ENCODE results near the gene DSCAML1. TPM values are rescaled to one million over a fixed set of nuclear protein-coding genes. Genes with fewer than 3 reads are reported as not detected.

The DSCAML1 gene
- total RNA-seq, 1 experiment from 2014 or later: not detected

DNA sequence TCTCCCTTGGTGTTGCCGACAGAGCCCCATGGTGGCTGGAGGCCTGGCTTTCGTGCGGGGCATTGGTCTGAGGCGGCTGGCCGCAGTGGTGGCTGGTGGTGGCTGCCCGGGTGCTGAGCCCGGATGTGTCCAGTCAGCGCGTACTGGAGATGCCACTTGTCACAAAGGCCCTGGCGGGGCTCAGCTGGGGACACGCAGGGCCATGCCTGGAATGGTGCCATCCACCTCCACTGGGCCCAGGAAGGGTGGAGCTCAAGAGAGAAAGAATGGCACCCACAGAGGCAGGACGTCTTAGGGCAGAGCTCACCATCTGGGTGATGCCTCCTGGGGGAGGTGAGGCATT lies 376.9 kb downstream of the DSCAML1 start:
- POLR2A ChIA-PET: no interaction called here
- H3K9me2 ChIP-seq (ENCODE audit: insufficient read depth): no peaks in the 10 kb centered on the region
- no peak overlapping the region for H3K9ac ChIP-seq (ENCODE audit: low read length)
- no peaks in the 10 kb centered on the region for H3K79me2 ChIP-seq (ENCODE audit: insufficient read depth, low read length)
- intact Hi-C loops (cut with micrococcal nuclease): loop anchor here (10.0 kb wide), 1 partner anchor 525 kb away; no protein-coding TSS in a partner anchor
- no peak overlapping the region for H2AFZ ChIP-seq (ENCODE audit: low read depth, low read length, poor library complexity, severe bottlenecking)
- DNase-seq (ENCODE audit: low read depth, low spot score): no peak
- H3K9me3 ChIP-seq (ENCODE audit: control insufficient read depth in 1 of 2, insufficient read depth in 1 of 2, low read depth in 1 of 2, low read length in 2 of 2): no peaks in the 10 kb centered on the region
- H3K4me3 ChIP-seq (replicated peaks in 1 of 2; ENCODE audit: low read depth in 1 of 2, low read length in 2 of 2): no peak overlapping the region
- H3K4me2 ChIP-seq (ENCODE audit: low read length): no peak overlapping the region
- no peak for ATAC-seq
- H3K36me3 ChIP-seq (ENCODE audit: control insufficient read depth in 1 of 2, insufficient read depth in 2 of 2, low read length in 2 of 2): no peaks in the 10 kb centered on the region
- no peaks in the 10 kb centered on the region for H3K4me1 ChIP-seq (ENCODE audit: control insufficient read depth in 1 of 2, insufficient read depth in 2 of 2, low read length in 2 of 2)
- TF ChIP-seq POLR2AphosphoS5 (IDR thresholded peaks at IDR 0.05; ENCODE audit: low read depth, low read length): no peak
- TF ChIP-seq CBX3 (IDR thresholded peaks at IDR 0.05; ENCODE audit: low read depth): no peak
- TF ChIP-seq, protein P1, sequence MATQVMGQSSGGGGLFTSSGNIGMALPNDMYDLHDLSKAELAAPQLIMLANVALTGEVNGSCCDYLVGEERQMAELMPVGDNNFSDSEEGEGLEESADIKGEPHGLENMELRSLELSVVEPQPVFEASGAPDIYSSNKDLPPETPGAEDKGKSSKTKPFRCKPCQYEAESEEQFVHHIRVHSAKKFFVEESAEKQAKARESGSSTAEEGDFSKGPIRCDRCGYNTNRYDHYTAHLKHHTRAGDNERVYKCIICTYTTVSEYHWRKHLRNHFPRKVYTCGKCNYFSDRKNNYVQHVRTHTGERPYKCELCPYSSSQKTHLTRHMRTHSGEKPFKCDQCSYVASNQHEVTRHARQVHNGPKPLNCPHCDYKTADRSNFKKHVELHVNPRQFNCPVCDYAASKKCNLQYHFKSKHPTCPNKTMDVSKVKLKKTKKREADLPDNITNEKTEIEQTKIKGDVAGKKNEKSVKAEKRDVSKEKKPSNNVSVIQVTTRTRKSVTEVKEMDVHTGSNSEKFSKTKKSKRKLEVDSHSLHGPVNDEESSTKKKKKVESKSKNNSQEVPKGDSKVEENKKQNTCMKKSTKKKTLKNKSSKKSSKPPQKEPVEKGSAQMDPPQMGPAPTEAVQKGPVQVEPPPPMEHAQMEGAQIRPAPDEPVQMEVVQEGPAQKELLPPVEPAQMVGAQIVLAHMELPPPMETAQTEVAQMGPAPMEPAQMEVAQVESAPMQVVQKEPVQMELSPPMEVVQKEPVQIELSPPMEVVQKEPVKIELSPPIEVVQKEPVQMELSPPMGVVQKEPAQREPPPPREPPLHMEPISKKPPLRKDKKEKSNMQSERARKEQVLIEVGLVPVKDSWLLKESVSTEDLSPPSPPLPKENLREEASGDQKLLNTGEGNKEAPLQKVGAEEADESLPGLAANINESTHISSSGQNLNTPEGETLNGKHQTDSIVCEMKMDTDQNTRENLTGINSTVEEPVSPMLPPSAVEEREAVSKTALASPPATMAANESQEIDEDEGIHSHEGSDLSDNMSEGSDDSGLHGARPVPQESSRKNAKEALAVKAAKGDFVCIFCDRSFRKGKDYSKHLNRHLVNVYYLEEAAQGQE (IDR thresholded peaks at IDR 0.05; ENCODE audit: low read depth): no peak
- TF ChIP-seq, protein P2, sequence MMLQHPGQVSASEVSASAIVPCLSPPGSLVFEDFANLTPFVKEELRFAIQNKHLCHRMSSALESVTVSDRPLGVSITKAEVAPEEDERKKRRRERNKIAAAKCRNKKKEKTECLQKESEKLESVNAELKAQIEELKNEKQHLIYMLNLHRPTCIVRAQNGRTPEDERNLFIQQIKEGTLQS (IDR thresholded peaks at IDR 0.05): no peak
- no peak for TF ChIP-seq JUND (IDR thresholded peaks at IDR 0.05)
- no peak for TF ChIP-seq CEBPB (IDR thresholded peaks at IDR 0.05; ENCODE audit: low read depth)
- no peak for TF ChIP-seq ZBTB33 (IDR thresholded peaks at IDR 0.05; ENCODE audit: extremely low read depth, insufficient replicate concordance, low read length)
- no peak for TF ChIP-seq MAX (IDR thresholded peaks at IDR 0.05)
- TF ChIP-seq EGR1 (IDR thresholded peaks at IDR 0.05; ENCODE audit: low read depth): no peak
- TF ChIP-seq, protein P3, sequence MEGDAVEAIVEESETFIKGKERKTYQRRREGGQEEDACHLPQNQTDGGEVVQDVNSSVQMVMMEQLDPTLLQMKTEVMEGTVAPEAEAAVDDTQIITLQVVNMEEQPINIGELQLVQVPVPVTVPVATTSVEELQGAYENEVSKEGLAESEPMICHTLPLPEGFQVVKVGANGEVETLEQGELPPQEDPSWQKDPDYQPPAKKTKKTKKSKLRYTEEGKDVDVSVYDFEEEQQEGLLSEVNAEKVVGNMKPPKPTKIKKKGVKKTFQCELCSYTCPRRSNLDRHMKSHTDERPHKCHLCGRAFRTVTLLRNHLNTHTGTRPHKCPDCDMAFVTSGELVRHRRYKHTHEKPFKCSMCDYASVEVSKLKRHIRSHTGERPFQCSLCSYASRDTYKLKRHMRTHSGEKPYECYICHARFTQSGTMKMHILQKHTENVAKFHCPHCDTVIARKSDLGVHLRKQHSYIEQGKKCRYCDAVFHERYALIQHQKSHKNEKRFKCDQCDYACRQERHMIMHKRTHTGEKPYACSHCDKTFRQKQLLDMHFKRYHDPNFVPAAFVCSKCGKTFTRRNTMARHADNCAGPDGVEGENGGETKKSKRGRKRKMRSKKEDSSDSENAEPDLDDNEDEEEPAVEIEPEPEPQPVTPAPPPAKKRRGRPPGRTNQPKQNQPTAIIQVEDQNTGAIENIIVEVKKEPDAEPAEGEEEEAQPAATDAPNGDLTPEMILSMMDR (IDR thresholded peaks at IDR 0.05 in 2 of 3, conservative IDR thresholded peaks at IDR 0.05 in 1 of 3; ENCODE audit: borderline replicate concordance in 1 of 3, insufficient read depth in 1 of 3, low read depth in 2 of 3, low read length in 2 of 3): no peak
- no peak for TF ChIP-seq POLR2A (IDR thresholded peaks at IDR 0.05; ENCODE audit: borderline replicate concordance, extremely low read depth, insufficient read depth, insufficient read length)
- no peak for TF ChIP-seq FOSL1 (IDR thresholded peaks at IDR 0.05; ENCODE audit: low read depth)
- no peak for TF ChIP-seq SIN3A (IDR thresholded peaks at IDR 0.05; ENCODE audit: low read depth)
- no peak for TF ChIP-seq EZH2phosphoT487 (IDR thresholded peaks at IDR 0.05; ENCODE audit: borderline replicate concordance)
- no peak for TF ChIP-seq RAD21 (IDR thresholded peaks at IDR 0.05; ENCODE audit: low read depth)
- TF ChIP-seq ZNF274 (IDR thresholded peaks at IDR 0.05; ENCODE audit: low read depth, low read length): no peak
- TF ChIP-seq SP1 (IDR thresholded peaks at IDR 0.05; ENCODE audit: low read depth): no peak
- TF ChIP-seq ELF1 (IDR thresholded peaks at IDR 0.05; ENCODE audit: borderline replicate concordance, low read depth): no peak
- RAD21 ChIA-PET (ENCODE audit: low non-redundant PET in 1 of 2, low total read pairs in 2 of 2, uncharacterized antibody in 2 of 2, unreplicated experiment in 2 of 2): no interaction called here
- no peak overlapping the region for H3K27ac ChIP-seq (ENCODE audit: low read depth, low read length)
- no peaks in the 10 kb centered on the region for H4K20me1 ChIP-seq (ENCODE audit: insufficient read depth)
- CTCF ChIA-PET: no interaction called here
- H3K27me3 ChIP-seq (ENCODE audit: insufficient read depth, low read length): no peaks in the 10 kb centered on the region
- no TSS peak for BruUV-seq (replicated peaks)

Data from HCT116 (cell line).